Panc1 (cell line): Measurements from ENCODE around the gene ZNF558. TPM values are rescaled to one million over a fixed set of nuclear protein-coding genes. Genes with fewer than 3 reads are reported as not detected.

Experiments
- ATAC-seq: fragments of 200-7000 bp; cut with Tn5 transposase; 2 replicates; pipeline ENCODE4 v1.9.1; 2020; ENCODE audit warnings: mild to moderate bottlenecking, moderate library complexity
- Bru-seq: library from RNA; stranded (reverse); fragments of 400-500 nt; gene quantifications from one replicate; lab custom pipeline; 2021; lab: Mats Ljungman, UMichigan
- BruChase-seq, 2 experiments: library from RNA; stranded (reverse); fragments of 400-500 nt; gene quantifications; one replicate each; lab custom pipeline; 2021; lab: Mats Ljungman, UMichigan
- BruUV-seq: library from RNA; stranded (reverse); fragments of 400-500 nt; replicated peaks from 2 replicates; lab custom pipeline; 2021; lab: Mats Ljungman, UMichigan
- CTCF ChIA-PET: fragments of 300-600 bp; sonication (Branson Sonifier 250); formaldehyde crosslinking; loops from one replicate; lab custom pipeline; 2022; ENCODE audit warnings: antibody characterized with exemption; lab: Charles Lee
- POLR2A ChIA-PET: fragments of 300-600 bp; sonication (Branson Sonifier 250); formaldehyde crosslinking; loops from one replicate; lab custom pipeline; 2022; ENCODE audit warnings: antibody characterized with exemption; lab: Charles Lee
- DNase-seq: peaks from one replicate; pipeline ENCODE4 v3.0.0-alpha.2; 2010; ENCODE audit warnings: low read depth, low spot score
- H3K27ac ChIP-seq: 2 replicates; pipeline ENCODE4 v1.5.1; 2011; ENCODE audit warnings: mild to moderate bottlenecking, low read length, inconsistent platforms
- H3K27me3 ChIP-seq: fragments of 200-500 bp; sonication (Bioruptor generic); 2 replicates; pipeline ENCODE4 v1.6.0; 2014; ENCODE audit warnings: low read length, inconsistent platforms; ENCODE audit not compliant: control insufficient read depth, insufficient read depth
- H3K36me3 ChIP-seq: fragments of 200-500 bp; sonication (Bioruptor generic); 2 replicates; pipeline ENCODE4 v1.5.1; 2014; ENCODE audit warnings: inconsistent platforms, mild to moderate bottlenecking, low read length, moderate library complexity; ENCODE audit not compliant: control insufficient read depth, insufficient read depth
- H3K4me1 ChIP-seq: 2 replicates; pipeline ENCODE4 v1.5.1; 2011; ENCODE audit warnings: inconsistent platforms, mild to moderate bottlenecking, low read length, moderate library complexity; ENCODE audit not compliant: control insufficient read depth, insufficient read depth
- H3K4me3 ChIP-seq, 2 experiments: 2 replicates each; pipeline ENCODE4 v1.5.1; 2011 to 2012; ENCODE audit warnings: low read depth in 2 of 2, low read length in 2 of 2, mild to moderate bottlenecking in 2 of 2, inconsistent platforms in 1 of 2, moderate library complexity in 1 of 2
- H3K9me3 ChIP-seq: fragments of 200-500 bp; sonication (Bioruptor generic); 2 replicates; pipeline ENCODE4 v1.5.1; 2014; ENCODE audit warnings: low read depth, mild to moderate bottlenecking, inconsistent platforms, low read length, moderate library complexity; ENCODE audit not compliant: control insufficient read depth, insufficient read depth
- POLR2AphosphoS5 ChIP-seq: IDR thresholded peaks from 2 replicates; pipeline ENCODE4 v1.6.1; 2012; ENCODE audit warnings: mild to moderate bottlenecking, low read depth, low read length, moderate library complexity
- SIN3A ChIP-seq: IDR thresholded peaks from 2 replicates; pipeline ENCODE4 v1.6.1; 2012; ENCODE audit warnings: low read depth, mild to moderate bottlenecking, low read length, moderate library complexity, borderline replicate concordance; ENCODE audit not compliant: insufficient read depth
- TCF7L2 ChIP-seq: IDR thresholded peaks from 2 replicates; pipeline ENCODE4 v1.6.1; 2011; ENCODE audit warnings: mild to moderate bottlenecking, low read depth, low read length, inconsistent platforms
- in situ Hi-C: cut with HindIII; loops from 2 replicates; pipeline ENCODE4 v1.10.0; 2016; ENCODE audit warnings: low sequenced_read_pairs, low pct_unique_long_range_greater_than_20kb
- intact Hi-C: fragments of 100-400 bp; cut with micrococcal nuclease; formaldehyde crosslinking; loops from one replicate; pipeline ENCODE4 v1.10.0; 2022; ENCODE audit not compliant: unreplicated experiment
- long read RNA-seq: library from polyadenylated mRNA; unstranded; transcript quantifications from one replicate; pipeline ENCODE4 v2.0.0, GENCODE V29; 2021; ENCODE audit not compliant: unreplicated experiment
- polyA plus RNA-seq: library from polyadenylated mRNA; unstranded; fragments of >200 nt; gene quantifications from one replicate; pipeline ENCODE4 v1.2.1, GENCODE V29; 2012; ENCODE audit warnings: missing spikeins; ENCODE audit not compliant: insufficient read length
- total RNA-seq: library from RNA; stranded (reverse); gene quantifications from one replicate; pipeline ENCODE4 v1.2.1, GENCODE V29; 2021; ENCODE audit not compliant: unreplicated experiment
- TF ChIP-seq, protein P1 (sequence below): fragments of 450-650 bp; IDR thresholded peaks from 2 replicates; pipeline ENCODE4 v1.5.1; 2017; ENCODE audit warnings: mild to moderate bottlenecking
- TF ChIP-seq, protein P2 (sequence below), 2 experiments: IDR thresholded peaks; 2 replicates each; pipeline ENCODE4 v1.6.1; 2011 to 2012; ENCODE audit warnings: low read depth in 2 of 2, control low read depth in 1 of 2, low read length in 1 of 2, mild to moderate bottlenecking in 1 of 2, moderate library complexity in 1 of 2; ENCODE audit not compliant: insufficient read depth in 1 of 2

Gene ZNF558
- 43.3 TPM for total RNA-seq
- polyA plus RNA-seq: 26.8 TPM
- Bru-seq, nascent RNA: percentile 67 among the genes with signal in this experiment
- percentile 74 among the genes with signal in this experiment for BruChase-seq, experiment 1, labeled RNA remaining after a 2-hour chase
- BruChase-seq, experiment 2, labeled RNA remaining after a 6-hour chase: percentile 71 among the genes with signal in this experiment
- long read RNA-seq, full-length matches to known transcripts: 15 of 66 reads
- long read RNA-seq, partial matches to known transcripts: 2 of 66 reads
- long read RNA-seq, other reads (novel, unspliced or antisense): 49 of 66 reads

DNA sequence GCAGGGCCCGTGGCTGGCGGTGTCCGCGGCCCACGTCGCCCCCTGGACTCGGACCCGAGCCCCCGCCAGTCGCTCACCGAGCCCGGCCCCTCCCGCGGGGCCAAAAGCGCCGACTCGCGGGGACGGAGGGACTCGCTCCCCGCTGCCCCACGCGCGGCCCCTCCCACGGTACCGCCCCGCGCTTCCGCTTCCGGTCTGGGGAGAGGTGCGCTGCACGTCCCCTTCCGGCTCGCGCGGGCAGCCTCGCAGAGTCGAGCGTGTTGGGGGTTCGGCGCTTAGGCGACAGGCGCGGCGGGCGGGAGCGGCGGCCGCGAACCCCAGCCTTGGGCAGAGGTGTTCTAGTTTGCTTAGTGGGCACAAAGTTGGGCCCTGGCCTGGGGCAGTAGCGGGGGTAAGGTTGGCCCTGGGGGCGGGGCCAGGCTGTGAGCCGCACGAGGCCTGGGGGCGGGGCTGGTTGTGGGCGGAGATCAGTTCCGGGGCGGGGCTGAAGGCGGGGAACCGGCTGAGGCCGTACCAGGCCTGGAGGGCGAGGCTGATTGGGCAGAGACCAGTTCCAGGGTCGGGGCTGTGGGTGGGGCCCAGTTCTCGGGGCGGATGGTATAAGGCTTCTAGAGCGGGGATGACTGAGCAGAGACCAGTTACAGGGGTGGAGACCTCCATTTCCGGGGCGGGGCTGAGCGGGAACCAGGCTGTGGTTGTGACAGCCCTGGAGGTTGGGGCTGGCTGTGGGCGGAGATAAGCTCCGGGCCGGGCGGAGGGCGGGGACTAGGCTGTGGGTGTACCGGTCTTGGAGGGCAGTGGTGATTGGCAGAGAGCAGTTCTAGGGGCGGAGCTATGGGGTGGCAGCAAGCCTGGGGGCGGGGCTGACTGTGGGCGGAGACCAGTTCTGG, at the start of gene ZNF558, which contains the start of gene MBD3L1:
Gene ZNF558 (minus strand): TSS at position 173 of the 890 bp plus-strand sequence. CDS start 9,645 bp downstream, outside the sequence.
Gene MBD3L1 (plus strand): TSS at position 246 of the 890 bp plus-strand sequence. CDS start 10,302 bp downstream, outside the sequence.
- TF ChIP-seq, protein P1, sequence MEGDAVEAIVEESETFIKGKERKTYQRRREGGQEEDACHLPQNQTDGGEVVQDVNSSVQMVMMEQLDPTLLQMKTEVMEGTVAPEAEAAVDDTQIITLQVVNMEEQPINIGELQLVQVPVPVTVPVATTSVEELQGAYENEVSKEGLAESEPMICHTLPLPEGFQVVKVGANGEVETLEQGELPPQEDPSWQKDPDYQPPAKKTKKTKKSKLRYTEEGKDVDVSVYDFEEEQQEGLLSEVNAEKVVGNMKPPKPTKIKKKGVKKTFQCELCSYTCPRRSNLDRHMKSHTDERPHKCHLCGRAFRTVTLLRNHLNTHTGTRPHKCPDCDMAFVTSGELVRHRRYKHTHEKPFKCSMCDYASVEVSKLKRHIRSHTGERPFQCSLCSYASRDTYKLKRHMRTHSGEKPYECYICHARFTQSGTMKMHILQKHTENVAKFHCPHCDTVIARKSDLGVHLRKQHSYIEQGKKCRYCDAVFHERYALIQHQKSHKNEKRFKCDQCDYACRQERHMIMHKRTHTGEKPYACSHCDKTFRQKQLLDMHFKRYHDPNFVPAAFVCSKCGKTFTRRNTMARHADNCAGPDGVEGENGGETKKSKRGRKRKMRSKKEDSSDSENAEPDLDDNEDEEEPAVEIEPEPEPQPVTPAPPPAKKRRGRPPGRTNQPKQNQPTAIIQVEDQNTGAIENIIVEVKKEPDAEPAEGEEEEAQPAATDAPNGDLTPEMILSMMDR: peak; percentile 52; the same call in 1 of the 2 replicates
- TF ChIP-seq, protein P2, sequence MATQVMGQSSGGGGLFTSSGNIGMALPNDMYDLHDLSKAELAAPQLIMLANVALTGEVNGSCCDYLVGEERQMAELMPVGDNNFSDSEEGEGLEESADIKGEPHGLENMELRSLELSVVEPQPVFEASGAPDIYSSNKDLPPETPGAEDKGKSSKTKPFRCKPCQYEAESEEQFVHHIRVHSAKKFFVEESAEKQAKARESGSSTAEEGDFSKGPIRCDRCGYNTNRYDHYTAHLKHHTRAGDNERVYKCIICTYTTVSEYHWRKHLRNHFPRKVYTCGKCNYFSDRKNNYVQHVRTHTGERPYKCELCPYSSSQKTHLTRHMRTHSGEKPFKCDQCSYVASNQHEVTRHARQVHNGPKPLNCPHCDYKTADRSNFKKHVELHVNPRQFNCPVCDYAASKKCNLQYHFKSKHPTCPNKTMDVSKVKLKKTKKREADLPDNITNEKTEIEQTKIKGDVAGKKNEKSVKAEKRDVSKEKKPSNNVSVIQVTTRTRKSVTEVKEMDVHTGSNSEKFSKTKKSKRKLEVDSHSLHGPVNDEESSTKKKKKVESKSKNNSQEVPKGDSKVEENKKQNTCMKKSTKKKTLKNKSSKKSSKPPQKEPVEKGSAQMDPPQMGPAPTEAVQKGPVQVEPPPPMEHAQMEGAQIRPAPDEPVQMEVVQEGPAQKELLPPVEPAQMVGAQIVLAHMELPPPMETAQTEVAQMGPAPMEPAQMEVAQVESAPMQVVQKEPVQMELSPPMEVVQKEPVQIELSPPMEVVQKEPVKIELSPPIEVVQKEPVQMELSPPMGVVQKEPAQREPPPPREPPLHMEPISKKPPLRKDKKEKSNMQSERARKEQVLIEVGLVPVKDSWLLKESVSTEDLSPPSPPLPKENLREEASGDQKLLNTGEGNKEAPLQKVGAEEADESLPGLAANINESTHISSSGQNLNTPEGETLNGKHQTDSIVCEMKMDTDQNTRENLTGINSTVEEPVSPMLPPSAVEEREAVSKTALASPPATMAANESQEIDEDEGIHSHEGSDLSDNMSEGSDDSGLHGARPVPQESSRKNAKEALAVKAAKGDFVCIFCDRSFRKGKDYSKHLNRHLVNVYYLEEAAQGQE (IDR thresholded peaks at IDR 0.05; ENCODE audit: insufficient read depth in 1 of 2, low read depth in 2 of 2, low read length in 1 of 2): 0 out of 4 replicates have a peak, but pooled peaks of 1 of the 2 experiments have one; percentile 13
- TF ChIP-seq TCF7L2 (no peak), POLR2AphosphoS5 (peak; percentile 85)
- CTCF ChIA-PET: interaction anchor here (0.7 kb wide), 2 partner anchors 93 to 210 kb away, joined by 4 to 5 read pairs; no protein-coding TSS in a partner anchor
- H3K36me3 ChIP-seq: no peaks in the 10 kb centered on the region; the same call in 1 of the 2 replicates
- H3K4me1 ChIP-seq: no peaks in the 10 kb centered on the region; the same call in 1 of the 2 replicates
- no TSS peak for BruUV-seq
- intact Hi-C loops (no loop called here), in situ Hi-C loops (no loop called here)
- POLR2A ChIA-PET: interaction anchor here (0.5 to 0.6 kb wide), 3 partner anchors 25 to 184 kb away, joined by 3 to 9 read pairs (median 4); no protein-coding TSS in a partner anchor
- no peaks in the 10 kb centered on the region for H3K27me3 ChIP-seq
- H3K4me3 ChIP-seq: peak within 1 kb of the TSS; percentile 71 to 73
- ATAC-seq: peak; percentile 93
- DNase-seq: peak; percentile 80
- H3K27ac ChIP-seq: peak within 1 kb of the TSS; percentile 78
- no peaks in the 10 kb centered on the region for H3K9me3 ChIP-seq

DNA sequence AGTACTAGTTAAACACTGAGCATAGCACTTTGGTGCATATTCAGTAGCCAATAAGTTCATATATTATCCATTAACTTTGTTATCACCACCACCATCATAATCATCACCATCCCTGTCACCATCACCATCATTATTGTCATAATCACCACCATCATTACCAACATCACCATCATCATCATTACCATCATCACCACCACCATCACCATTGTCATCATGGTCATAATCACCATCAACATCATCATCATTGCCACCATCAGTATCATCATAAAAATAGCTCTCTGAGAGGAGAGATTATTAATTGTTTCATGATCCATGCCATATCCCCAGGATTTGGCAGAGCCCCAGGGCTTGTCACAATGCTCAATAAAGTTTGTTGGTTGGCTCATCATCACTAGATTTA, 49.4 kb upstream of the ZNF558 start:
- Histone ChIP-seq H3K4me1 (no peaks in the 10 kb centered on the region), H3K36me3 (no peaks in the 10 kb centered on the region), H3K9me3 (no peaks in the 10 kb centered on the region), H3K4me3 (no peak overlapping the region), H3K27me3 (no peaks in the 10 kb centered on the region), H3K27ac (no peak overlapping the region)
- in situ Hi-C loops (no loop called here), intact Hi-C loops (no loop called here)
- no TSS peak for BruUV-seq
- DNase-seq (no peak), ATAC-seq (no peak)
- TF ChIP-seq, protein P2 (IDR thresholded peaks at IDR 0.05; ENCODE audit: insufficient read depth in 1 of 2, low read depth in 2 of 2, low read length in 1 of 2): no peak
- TF ChIP-seq POLR2AphosphoS5: no peak
- TF ChIP-seq TCF7L2: no peak
- TF ChIP-seq SIN3A: no peak
- TF ChIP-seq, protein P1: no peak
- CTCF ChIA-PET: no interaction called here
- POLR2A ChIA-PET: no interaction called here
